ENCODE results near the gene DMRTC2. TPM values are rescaled to one million over a fixed set of nuclear protein-coding genes. Genes with fewer than 3 reads are reported as not detected.

The DMRTC2 gene
- total RNA-seq (2022; extraction: Qiagen RNA extraction; ENCODE audit: low read depth) = not detected in 5 replicates

DNA sequence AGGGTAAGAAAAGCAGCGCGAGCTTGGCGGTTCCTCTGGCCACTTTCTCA lies at the start of gene DMRTC2:
Gene DMRTC2 (plus strand): TSS at position 42 of the 50 bp plus-strand sequence. CDS start 2,387 bp downstream, outside the sequence.

DNA sequence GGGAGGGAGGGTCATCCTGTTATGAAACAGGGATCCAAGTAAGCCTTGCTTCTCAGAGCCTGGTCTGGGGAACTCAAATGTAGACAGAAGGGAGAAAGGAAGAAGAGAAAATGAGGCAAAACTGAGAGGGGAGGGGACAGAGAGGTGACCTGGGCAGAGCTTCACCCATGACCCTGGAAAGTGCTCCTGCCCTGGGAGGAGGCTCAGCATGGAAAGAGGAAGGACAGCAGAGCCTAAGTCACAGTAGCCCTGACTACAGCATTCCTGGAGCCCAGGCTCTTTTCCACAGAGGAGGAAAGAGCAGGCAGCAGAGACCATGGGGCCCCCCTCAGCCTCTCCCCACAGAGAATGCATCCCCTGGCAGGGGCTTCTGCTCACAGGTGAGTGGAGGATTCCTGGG lies 48.5 kb upstream of the DMRTC2 start, which contains the start of gene CEACAM3:
Gene CEACAM3 (plus strand): TSS at position 226 of the 400 bp plus-strand sequence. CDS start 91 bp downstream, at position 317.

DNA sequence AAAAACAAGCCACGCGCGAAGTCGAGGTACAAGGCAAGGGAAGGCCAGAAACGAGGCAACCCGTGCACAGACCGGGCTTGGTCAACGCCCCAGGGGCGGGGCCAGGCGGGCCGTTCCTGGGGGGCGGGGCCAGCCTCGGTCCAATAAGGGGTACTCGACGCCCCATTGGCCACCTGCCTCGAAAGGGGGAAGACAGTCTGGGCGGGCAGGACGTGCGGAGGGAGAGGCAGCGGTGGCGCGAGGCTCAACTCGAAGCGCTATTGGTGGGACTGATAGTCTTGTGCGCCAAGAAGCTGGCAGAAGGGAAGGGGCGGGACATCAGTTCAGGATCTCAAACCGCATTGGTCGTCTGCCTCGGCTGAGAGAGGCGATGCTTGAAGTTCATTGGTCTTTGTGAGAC lies 241 bp upstream of the DMRTC2 start, which contains the start of gene LYPD4:
Gene LYPD4 (minus strand): TSS at position 83 of the 400 bp plus-strand sequence. CDS start 5,398 bp downstream, outside the sequence.

DNA sequence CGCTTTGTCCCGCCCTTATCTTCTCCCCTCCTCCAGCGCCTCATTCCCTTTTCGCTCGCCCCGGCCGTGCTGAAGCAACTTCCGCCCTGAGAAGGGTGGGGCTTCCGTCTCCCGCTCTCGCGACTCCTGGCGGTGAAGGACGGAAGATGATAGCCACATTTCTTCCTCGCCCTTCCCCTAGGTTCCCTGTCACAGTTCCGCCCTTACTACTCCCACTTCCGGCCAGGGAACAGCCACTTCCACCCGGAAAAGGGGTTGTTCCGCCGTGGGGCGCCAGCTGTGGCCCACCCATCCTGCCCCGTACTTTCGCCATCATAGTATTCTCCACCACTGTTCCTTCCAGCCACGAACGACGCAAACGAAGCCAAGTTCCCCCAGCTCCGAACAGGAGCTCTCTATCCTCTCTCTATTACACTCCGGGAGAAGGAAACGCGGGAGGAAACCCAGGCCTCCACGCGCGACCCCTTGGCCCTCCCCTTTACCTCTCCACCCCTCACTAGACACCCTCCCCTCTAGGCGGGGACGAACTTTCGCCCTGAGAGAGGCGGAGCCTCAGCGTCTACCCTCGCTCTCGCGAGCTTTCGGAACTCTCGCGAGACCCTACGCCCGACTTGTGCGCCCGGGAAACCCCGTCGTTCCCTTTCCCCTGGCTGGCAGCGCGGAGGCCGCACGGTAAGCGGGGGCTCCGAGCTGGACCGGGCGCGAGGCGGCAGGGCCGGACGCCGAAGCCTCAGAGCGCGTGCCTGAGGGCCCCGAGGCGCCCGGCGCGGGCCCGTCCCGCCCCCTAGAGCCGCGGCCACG lies 15.0 kb downstream of the DMRTC2 start, which contains the start of gene RPS19:
Gene RPS19 (plus strand): TSS at position 638 of the 801 bp plus-strand sequence. CDS start 520 bp downstream, outside the sequence.

DNA sequence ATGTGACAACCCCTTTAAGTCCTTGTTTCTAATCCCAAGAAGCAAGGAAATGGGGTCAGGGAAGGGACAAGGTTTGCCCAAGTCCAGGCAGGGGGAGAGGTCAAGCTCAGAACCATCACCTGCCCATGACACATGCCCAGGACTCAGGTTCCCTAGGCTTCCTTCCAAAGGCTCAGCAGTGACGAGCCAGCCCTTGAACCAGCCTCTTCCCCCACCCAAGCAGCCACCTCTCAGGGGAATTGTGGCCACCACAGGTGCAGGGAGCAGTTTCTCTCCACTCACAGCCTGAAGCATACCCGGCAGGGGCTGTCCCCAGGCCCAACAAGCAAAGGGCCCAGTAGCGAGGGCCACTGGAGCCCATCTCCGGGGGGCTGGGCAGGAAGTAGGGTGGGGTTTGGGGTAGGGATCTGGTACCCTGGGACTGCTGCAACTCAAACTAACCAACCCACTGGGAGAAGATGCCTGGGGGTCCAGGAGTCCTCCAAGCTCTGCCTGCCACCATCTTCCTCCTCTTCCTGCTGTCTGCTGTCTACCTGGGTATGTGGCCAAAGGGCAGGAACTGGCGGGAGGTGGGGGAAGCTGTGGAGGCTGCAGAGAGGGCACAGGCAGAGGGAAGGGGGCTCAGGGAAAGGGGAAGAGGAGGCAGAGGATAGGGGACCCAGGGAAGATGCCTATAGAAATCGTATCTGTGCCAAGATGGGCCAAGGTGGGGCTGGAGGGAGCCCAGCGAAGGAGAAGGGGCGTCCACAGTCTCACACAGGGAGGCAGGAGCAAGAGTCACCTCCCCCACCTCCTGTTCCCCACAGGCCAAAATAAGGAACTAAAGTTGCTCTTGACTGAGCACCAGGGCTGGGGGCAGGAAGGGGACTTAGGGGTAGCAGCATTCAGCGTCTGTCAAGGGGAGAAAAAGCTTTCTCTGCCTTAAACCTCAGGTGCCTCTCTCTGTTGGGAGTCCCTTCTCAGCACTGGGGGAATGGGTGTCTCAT lies 32.3 kb downstream of the DMRTC2 start, which contains the start of gene CD79A:
Gene CD79A (plus strand): TSS at position 433 of the 986 bp plus-strand sequence. CDS start 26 bp downstream, at position 459.

DNA sequence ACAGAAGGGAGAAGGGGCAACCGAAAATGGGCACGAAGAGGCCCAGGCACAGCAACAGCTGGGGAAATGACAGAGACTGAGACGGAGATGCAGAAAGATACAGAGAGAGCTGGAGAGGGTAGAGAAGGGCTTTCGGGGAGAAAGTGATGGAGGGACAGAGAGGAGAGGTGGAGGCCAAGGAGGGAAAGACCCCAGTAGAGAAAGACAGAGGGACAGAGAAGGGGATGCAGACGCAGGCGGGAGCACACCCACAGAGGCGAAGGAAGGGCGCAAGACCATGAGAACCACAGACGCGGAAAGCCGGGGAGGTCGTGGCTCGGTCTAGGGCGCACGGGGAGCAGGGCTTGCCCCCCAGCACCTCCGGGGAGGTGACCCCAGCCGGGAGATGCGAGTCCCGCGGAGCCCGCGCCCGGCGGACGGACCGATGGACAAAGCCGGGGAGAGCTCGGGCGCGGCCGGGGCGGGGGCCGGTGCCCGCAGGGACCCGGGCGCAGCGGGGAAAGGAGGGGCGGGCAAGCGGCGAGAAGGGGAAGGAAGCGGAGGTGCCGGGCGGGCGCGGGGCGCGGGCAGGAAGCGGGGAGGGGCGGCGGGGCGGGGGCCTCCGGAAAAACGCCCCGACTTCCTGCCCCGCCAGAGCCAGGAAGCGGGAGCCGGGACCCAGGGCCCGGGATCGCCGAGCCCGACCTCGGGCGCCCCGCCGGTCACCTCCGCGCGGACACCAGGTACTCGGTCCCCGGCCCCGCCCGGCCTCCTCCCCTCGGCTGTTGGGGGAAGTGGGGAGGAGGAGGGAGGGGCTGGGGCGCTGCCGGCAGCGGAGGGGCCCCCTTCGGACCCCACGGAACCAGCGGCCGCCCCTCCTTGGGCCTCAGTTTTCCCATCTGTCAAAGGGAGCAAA lies 38.0 kb downstream of the DMRTC2 start, which contains the start of gene ARHGEF1:
Gene ARHGEF1 (plus strand): TSS at position 617 of the 895 bp plus-strand sequence. CDS start 4,899 bp downstream, outside the sequence.

Other genes starting within 250 kb of the DMRTC2 start
- gene CEACAM4, start 218.0 kb upstream of the DMRTC2 start, total RNA-seq (2022; extraction: Qiagen RNA extraction; ENCODE audit: low read depth) = not detected in 5 replicates
- gene CEACAM7, start 156.8 kb upstream of the DMRTC2 start, total RNA-seq (2022; extraction: Qiagen RNA extraction; ENCODE audit: low read depth) = 0.24 TPM in 1 of 5 replicates, not detected in the others
- 1.9 to 2.5 TPM (median 2.2 TPM) in 5 replicates for gene CEACAM5, start 136.4 kb upstream of the DMRTC2 start, total RNA-seq (2022; extraction: Qiagen RNA extraction; ENCODE audit: low read depth)
- 21.0 to 26.8 TPM (median 24.4 TPM) in 5 replicates for gene CEACAM6, start 89.5 kb upstream of the DMRTC2 start, total RNA-seq (2022; extraction: Qiagen RNA extraction; ENCODE audit: low read depth)
- not detected in 5 replicates for gene CEACAM3, start 48.5 kb upstream of the DMRTC2 start, total RNA-seq (2022; extraction: Qiagen RNA extraction; ENCODE audit: low read depth)
- gene LYPD4, start 359 bp upstream of the DMRTC2 start, total RNA-seq (2022; extraction: Qiagen RNA extraction; ENCODE audit: low read depth) = not detected in 5 replicates
- 8,596 to 10,712 TPM (median 9,242 TPM) in 5 replicates for gene RPS19, start 15.2 kb downstream of the DMRTC2 start, total RNA-seq (2022; extraction: Qiagen RNA extraction; ENCODE audit: low read depth)
- 0.59 to 1.4 TPM (median 1.0 TPM) in 5 replicates for gene CD79A, start 32.2 kb downstream of the DMRTC2 start, total RNA-seq (2022; extraction: Qiagen RNA extraction; ENCODE audit: low read depth)
- 76.4 to 121 TPM (median 100 TPM) in 5 replicates for gene ARHGEF1, start 38.1 kb downstream of the DMRTC2 start, total RNA-seq (2022; extraction: Qiagen RNA extraction; ENCODE audit: low read depth)
- 0.23 to 0.41 TPM (median 0.36 TPM) in 5 replicates for gene ERFL, start 83.4 kb downstream of the DMRTC2 start, total RNA-seq (2022; extraction: Qiagen RNA extraction; ENCODE audit: low read depth)
- gene RABAC1, start 114.3 kb downstream of the DMRTC2 start, total RNA-seq (2022; extraction: Qiagen RNA extraction; ENCODE audit: low read depth) = 171 to 287 TPM (median 250 TPM) in 5 replicates
- gene ATP1A3, start 149.2 kb downstream of the DMRTC2 start, total RNA-seq (2022; extraction: Qiagen RNA extraction; ENCODE audit: low read depth) = 3.5 to 5.7 TPM (median 5.1 TPM) in 5 replicates
- 0.37 to 1.6 TPM (median 0.47 TPM) in 5 replicates for gene GRIK5, start 225.2 kb downstream of the DMRTC2 start, total RNA-seq (2022; extraction: Qiagen RNA extraction; ENCODE audit: low read depth)
- gene ZNF574, start 231.1 kb downstream of the DMRTC2 start, total RNA-seq (2022; extraction: Qiagen RNA extraction; ENCODE audit: low read depth) = 27.3 to 39.3 TPM (median 37.1 TPM) in 5 replicates

Data from A549 treated with RU486 at 1 μM for 4 hours (cell line).